Fibroblast of skin of back (primary cell): Measurements from ENCODE around the gene ZNF831.
A peak's percentile ranks its signal among the peaks of the same experiment; 100 is the strongest.

Source experiments
- DNase-seq: peaks from one replicate; pipeline ENCODE4 v3.0.0-alpha.2; 2013

ZNF831 gene

DNA sequence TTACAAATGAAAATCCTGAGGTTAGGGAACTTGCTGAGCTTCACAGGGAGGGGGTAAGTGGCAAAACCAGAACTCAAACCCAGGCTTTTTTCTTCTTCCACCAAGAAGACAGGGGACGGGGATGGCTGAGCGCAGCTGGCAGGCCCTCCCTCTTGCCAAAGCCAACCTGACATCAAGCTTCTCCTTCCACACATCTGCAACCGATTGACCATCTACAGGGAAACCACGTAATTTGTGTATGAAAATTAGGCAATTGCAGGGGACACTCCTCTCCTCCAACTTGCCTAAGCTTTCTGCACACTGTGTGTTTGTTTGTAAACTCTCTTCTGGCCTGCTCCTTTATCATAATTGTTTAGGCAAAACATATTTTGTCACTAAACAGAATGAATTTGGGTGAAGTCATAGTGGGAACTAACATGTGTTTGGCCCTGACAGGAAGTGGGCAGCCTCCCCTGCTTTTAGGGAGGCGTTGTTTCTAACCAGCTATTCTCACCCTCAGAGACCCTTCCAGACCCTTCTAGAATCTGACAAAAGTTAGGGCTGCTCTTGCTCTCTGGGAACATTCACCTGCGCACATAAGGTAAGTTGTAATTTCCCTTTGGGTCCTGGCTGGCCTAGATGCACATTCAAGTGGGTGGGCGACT is 18.9 kb downstream of the ZNF831 start:
- DNase-seq, result no peak

DNA sequence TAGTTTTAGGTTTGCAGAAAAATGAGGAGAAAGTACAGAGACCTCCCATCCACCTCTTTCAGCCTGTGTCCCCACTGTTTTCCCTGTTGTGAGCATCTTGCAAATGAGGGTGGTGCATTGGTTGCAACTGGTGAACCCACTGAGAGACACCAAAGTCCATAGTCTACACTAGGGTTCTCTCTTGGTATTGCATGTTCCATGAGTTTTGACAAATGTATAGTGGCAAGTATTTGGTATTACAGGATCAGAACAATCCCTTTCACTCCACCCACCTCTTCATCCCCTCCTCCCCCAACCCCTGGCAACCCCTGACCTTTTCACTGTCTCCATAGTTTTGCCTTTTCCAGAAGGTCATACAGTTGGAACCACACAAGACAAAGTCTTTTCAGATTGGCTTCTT is 20.1 kb downstream of the ZNF831 start:
- DNase-seq, result no peak

DNA sequence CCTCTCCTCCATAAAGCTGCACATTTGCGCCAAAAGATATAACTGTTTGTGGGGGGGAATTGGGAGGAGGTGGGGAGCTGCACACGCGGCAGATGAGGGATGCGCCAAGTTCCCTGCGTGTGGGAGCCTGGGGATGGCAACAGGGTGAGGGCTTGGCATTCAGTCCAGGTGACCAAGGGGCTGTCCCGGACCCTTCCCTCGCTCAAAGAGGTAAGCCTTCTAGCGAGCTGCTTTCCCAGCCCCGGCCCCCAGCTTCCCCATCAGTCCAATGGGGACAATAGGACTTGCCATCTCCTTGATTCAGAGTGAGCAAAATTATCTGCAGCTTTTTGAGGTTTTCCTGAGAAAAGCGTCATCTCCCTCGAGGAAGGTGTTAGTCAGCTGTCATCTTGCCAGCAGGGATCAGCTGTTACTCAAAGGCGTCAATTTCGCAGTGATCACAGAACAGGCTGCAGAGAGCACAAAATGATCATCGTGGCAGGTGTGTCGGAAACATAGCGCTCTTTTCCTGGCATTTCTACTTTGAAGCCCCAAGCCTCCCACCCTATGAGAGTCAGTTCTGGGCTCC is 21.3 kb downstream of the ZNF831 start:
- DNase-seq, result peak; percentile 3

DNA sequence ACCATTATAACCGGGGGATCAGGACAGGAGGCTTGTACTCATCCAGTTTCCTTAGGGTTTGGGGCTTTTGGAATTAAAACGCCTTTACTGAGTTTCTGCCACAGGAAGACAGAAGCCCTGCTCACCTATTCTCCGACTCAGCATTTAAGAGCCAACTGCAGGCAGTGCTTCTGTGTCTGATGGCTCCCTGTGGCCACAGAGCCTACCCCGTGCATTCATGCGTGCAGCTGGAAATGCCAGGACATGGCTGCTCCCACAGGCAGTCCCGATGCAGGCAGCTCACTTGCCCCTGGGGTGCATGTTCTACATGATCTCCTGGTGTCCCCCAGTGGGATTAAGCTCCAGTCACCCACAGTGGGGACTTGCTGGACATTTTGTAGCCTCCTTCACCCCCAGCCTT is 22.2 kb downstream of the ZNF831 start:
- DNase-seq, result no peak

- no peak for DNase-seq
Measured at GRCh38 chr20:59190466-59190865, 26.8 kb downstream of the ZNF831 start.

DNA sequence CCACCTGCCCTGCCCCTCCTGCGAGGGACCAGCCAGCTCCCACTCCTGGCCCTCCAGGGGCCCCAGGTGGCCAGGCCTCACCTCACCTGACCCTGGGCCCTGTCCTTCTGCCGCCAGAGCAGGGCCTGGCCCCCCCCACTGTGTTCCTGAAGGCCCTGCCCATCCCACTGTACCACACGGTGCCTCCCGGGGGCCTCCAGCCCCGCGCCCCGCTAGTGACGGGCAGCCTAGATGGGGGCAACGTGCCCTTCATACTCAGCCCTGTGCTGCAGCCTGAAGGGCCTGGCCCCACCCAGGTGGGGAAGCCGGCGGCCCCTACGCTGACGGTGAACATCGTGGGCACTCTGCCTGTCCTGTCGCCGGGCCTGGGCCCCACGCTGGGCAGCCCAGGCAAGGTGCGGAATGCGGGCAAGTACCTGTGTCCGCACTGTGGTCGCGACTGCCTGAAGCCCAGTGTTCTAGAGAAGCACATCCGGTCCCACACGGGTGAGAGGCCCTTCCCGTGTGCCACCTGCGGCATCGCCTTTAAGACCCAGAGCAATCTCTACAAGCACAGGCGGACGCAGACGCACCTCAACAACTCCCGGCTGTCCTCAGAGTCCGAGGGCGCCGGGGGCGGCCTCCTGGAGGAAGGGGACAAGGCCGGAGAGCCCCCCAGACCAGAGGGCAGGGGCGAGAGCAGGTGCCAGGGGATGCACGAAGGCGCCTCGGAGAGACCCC is 27.6 kb downstream of the ZNF831 start:
- DNase-seq, result no peak

DNA sequence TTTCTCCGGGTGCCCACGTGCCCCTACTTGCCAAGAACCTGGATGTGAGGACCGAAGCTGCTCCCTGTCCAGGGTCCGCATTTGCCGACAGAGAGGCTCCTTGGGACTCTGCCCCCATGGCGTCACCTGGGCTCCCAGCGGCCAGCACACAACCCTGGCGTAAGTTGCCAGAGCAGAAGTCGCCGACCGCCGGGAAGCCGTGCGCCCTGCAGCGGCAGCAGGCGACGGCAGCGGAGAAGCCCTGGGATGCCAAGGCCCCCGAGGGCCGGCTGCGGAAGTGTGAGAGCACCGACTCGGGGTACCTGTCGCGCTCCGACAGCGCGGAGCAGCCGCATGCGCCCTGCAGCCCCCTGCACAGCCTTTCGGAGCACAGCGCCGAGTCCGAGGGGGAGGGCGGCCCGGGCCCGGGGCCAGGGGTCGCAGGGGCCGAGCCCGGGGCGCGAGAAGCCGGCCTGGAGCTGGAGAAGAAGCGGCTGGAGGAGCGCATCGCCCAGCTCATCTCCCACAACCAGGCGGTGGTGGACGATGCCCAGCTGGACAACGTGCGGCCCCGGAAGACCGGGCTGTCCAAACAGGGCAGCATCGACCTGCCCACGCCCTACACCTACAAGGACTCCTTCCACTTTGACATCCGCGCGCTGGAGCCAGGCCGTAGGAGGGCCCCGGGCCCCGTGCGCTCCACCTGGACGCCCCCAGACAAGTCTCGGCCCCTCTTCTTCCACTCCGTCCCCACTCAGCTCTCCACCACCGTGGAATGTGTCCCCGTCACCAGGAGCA is 28.3 kb downstream of the ZNF831 start:
- no peak for DNase-seq

DNA sequence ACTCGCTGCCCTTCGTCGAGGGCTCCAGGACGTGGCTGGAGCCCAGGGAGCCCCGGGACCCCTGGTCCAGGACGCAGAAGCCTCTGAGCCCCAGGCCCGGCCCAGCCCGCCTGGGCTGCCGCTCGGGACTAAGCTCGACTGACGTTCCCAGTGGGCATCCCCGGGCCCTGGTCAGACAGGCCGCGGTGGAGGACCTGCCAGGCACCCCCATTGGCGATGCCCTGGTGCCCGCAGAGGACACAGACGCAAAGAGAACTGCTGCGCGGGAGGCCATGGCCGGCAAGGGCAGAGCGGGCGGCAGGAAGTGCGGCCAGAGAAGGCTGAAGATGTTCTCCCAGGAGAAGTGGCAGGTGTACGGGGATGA is 28.9 kb downstream of the ZNF831 start:
- DNase-seq, result no peak

GRCh38 chr20:59193325-59193724 is 29.7 kb downstream of the ZNF831 start:
- no peak for DNase-seq

DNA sequence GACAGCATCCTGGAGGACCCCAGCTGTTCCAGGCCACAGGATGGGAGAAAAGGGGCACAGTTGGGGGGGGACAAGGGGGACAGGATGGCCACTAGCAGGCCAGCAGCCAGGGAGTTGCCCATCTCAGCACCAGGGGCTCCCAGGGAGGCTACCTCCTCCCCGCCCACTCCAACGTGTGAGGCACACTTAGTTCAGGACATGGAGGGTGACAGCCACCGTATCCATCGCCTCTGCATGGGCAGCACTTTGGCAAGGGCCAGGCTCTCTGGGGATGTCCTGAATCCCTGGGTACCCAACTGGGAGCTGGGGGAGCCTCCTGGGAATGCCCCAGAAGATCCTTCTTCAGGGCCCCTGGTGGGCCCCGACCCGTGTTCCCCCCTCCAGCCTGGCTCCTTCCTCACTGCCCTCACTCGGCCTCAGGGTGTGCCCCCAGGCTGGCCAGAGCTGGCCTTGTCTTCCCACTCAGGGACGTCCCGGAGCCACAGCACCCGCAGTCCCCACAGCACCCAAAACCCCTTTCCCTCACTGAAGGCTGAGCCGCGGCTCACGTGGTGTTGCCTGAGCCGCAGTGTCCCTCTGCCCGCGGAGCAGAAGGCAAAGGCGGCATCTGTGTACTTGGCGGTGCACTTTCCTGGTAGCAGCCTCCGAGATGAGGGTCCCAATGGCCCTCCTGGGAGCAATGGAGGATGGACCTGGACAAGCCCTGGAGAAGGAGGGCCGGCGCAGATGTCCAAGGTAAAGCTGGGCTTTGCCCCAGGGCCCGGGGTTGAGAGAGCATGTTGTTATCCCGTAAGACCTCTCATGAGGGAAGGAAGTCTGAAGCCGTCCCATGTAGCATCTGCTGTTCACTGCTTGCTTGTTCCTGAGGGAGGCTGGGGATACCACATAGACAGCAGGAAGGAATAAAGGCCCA is 30.7 kb downstream of the ZNF831 start:
- no peak for DNase-seq

DNA sequence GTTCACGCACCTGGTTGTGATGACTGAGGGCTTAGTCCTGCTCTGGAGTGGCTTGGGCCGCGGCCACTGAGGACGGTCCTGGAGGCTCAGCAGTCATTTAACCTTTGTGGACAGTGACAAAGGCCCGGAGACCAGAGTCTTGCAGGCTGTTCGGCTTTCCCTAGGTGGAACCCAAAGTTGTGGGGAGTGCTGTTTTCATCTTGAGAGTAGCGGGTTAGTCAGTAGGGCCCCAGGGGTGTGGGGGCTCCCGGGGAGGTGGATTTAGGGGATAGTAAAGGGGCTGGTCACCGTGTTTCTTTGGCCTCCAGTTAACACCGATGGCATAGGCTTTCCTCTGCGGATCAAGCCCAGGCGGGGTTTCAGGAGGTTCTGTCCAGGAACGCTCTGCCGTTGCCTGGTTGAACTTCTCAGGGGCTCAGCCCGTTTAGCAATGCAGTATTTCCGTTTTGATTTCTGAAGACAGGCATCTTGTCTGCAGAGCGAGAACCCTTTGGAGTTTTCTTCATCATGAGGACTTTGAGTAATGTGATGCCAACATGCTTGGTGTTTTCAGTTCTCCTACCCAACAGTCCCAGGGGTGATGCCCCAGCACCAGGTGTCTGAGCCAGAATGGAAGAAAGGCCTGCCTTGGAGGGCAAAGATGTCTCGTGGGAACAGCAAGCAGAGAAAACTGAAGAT is 31.8 kb downstream of the ZNF831 start:
- no peak for DNase-seq

- DNase-seq, result no peak
Measured at GRCh38 chr20:59204165-59204894, 40.7 kb downstream of the ZNF831 start.

- no peak for DNase-seq
Measured at GRCh38 chr20:59205044-59205443, 41.4 kb downstream of the ZNF831 start.

- DNase-seq, result no peak
Measured at GRCh38 chr20:59207235-59207634, 43.6 kb downstream of the ZNF831 start.

DNA sequence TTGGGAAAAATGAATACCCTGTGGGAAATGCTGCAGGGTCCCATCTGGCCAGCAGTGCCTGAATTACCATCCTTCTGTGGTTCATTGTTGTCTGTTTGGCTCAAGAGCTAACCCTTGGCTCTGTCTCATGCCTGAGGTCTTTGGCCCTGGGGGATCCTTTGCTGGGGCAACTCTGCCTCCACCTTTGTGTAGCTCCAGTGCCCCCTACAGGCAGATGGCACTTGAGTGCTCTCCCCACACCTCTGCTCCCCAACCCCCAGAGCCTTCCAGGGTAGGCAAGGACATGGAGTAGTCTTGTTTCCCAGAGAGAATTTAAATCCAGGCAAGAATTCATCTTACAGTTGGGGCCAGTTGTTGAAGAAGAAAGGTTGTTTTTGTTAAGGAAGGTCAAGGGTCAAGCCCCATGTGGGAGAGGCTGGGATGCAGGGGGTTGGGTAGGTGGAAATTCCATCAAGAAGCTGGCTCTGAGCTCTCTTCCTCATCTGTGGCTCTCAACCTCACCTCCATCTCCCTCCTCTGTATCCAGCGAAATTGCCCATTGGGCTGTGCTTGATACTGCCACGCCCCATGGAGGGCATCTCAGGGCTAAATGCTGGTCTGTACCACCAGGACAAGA is 44.2 kb downstream of the ZNF831 start:
- no peak for DNase-seq

GRCh38 chr20:59210186-59210585 is 46.6 kb downstream of the ZNF831 start:
- no peak for DNase-seq

- DNase-seq, result no peak
Measured at GRCh38 chr20:59211208-59211765, 47.7 kb downstream of the ZNF831 start.

GRCh38 chr20:59214073-59214472 is 50.5 kb downstream of the ZNF831 start:
- DNase-seq, result no peak

DNA sequence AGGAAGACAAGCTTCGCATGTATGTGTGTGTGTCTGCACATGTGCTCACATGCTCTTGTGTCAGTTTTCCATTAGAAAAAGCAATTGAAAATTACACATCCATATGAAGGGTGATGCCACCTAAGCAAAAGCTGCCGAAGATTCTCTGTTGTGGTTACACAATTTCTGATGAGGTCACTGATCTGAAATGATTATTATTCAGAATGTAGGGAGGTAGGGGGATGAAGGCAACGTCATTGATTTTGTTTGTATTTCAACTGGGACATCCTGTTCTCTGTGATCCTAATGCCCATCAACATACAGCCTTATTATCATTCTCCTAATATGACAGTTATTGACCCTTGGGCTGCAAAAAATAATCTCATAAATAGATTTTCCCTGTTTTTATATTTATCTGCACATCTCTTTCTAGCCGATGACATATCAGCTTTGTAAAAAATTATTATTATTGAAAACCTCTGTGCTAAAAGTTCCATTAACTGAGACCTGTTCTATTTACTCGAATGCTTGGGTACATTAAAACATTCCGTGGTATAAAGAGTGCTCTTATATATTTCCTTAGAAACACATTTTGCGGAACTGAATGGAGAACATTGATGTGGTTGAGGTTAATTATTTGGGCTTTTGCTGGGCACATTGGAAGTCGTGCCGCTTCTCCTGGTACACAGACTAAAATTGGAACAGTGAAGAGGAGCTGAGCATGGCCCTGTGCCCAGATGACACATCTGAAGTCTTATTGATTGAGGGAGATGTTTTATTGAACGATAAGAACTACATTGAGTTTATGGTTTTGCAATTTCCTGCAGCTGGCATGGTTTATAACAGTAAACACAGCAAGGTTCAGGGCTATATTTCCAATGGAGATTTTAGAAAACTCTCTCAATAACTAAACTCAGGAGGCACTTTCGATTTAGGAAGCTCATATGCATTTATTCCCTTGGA is 51.3 kb downstream of the ZNF831 start:
- no peak for DNase-seq
